ENCODE results near the gene TBC1D3C.
"Not testable (repeated sequence)": the region's sequence is repeated elsewhere in the genome, so short reads cannot be mapped to it uniquely, and the experiment has no call there.

The TBC1D3C gene

DNA sequence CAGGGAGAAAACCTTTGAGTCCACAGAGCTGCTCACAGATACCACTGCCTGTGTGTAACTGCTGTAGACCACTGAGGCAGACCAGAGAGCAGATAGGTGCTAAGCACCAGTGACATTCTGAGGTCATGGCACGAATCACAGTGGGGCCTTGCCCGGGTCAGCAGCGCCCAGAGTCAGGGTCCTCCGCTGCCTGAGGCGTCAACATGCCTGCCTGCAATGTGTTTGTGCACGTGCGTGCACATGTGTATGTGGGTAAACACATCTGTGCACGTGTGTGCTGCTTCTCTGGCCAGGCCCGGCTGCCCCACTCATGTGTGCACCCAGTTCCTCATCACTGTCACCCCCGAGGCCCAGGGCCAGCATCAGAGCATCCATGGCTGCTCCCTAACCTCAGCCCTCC is at the start of gene TBC1D3C:
TBC1D3C (minus strand) TSS at position 101 of the 400 bp plus-strand sequence. CDS start 1,568 bp downstream, outside the sequence.
- not testable (repeated sequence) for DNase-seq

DNA sequence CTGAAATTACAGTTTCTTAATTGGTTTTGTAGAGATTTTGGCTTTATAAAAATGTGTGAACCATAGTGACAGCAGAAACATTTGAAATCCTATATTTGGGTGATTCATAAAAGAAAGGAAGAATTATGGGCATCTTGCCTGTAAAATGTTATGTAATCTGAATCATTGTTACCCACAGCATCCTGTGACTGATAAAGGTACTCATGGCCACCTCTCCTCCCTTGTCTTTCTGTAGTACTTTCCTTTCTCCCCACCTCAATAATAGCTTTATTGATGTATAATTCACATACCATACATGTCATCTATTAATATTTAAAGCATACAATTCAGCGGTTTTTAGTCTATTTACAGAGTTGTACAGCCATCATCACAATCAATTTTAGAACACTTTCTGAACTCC is 30.8 kb upstream of the TBC1D3C start:
- DNase-seq = not testable (repeated sequence)

DNA sequence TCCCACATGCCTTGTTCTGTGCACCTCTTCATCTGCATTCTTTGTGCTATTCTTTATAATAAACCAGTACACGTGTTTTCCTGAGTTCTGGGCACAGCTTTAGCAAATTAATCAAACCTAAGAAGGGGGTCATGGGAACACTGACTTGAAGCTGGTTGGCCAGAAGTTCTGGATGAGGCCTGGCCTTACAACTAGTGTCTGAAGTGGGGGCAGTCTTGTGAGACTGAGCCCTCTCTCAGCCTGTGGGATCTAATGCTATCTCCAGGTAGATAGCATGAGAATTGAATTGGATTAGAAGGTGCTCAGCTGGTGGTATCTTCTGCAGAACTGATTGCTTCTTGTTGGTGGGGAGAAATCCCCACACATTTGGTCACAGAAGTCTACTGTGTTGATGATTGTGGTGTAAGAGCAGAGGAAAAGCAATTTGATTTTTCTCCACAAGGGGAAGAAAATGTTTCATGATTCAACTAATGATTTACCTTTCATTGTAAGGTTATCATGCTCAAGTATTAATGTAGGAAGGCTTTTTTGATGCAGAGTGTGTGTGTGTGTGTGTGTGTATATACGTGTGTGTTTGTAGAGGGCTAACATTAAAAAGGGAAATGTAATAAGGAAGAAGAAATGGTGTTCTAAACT is 25.7 kb upstream of the TBC1D3C start:
- DNase-seq = not testable (repeated sequence)

DNA sequence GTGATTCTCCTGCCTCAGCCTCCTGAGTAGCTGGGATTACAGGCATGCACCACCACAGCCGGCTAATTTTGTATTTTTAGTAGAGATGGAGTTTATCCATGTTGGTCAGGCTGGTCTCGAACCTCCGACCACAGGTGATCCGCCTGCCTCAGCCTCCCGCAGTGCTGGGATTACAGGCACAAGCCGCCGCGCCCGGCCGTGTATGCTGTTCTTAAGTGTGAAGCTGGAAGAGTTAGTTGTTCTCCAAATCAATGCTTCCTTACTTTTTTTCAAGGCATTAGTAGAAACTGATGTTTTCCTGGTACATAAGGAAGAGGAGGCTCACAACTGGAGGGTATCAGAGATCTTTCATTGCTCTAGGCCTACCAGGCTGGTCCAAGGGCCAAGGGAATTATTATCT is 19.7 kb upstream of the TBC1D3C start:
- not testable (repeated sequence) for DNase-seq

DNA sequence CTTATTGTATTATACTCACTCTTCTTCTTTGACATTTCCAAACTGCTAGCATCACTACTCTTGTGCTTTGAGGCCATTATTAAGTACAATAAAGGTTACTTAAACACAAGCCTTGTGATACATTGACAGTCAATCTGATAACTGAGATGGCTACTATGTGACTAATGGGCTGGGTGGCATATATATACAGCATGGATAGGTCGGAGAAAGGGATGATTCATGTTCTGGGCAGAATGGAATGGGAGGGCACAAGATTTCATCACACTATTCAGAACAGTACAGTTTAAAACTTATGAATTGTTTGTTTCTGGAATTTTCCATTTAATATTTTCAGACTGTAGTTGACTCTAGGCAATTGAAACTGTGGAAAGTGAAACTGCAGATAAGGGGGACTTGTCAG is 18.9 kb upstream of the TBC1D3C start:
- DNase-seq = not testable (repeated sequence)

Data from NCI-H446 (cell line).